Measurements from ENCODE around the gene PRKAG2. TPM values are rescaled to one million over a fixed set of nuclear protein-coding genes. Genes with fewer than 3 reads are reported as not detected.
"Not testable (repeated sequence)": the region's sequence is repeated elsewhere in the genome, so short reads cannot be mapped to it uniquely, and the experiment has no call there.

Gene PRKAG2
- total RNA-seq, 1 experiment from 2014 or later, result 59.7 TPM

GRCh38 chr7:151851145-151851751 lies 25.7 kb downstream of the PRKAG2 start:
- DNase-seq (ENCODE audit: low spot score), result no peak

- DNase-seq (ENCODE audit: low spot score), result no peak
These were observed 26.3 kb downstream of the PRKAG2 start for GRCh38 chr7:151850491-151851124.

GRCh38 chr7:151849879-151850260 lies 27.0 kb downstream of the PRKAG2 start:
- DNase-seq (ENCODE audit: low spot score), result no peak

GRCh38 chr7:151849008-151849878 lies 27.7 kb downstream of the PRKAG2 start:
- no peak for DNase-seq (ENCODE audit: low spot score)

- no peak for DNase-seq (ENCODE audit: low spot score)
These were observed 29.2 kb downstream of the PRKAG2 start for GRCh38 chr7:151847681-151848081.

- no peak for DNase-seq (ENCODE audit: low spot score)
These were observed 29.8 kb downstream of the PRKAG2 start for GRCh38 chr7:151847136-151847535.

GRCh38 chr7:151845412-151846205 lies 31.3 kb downstream of the PRKAG2 start:
- no peak for DNase-seq (ENCODE audit: low spot score)

GRCh38 chr7:151844825-151845200 lies 32.1 kb downstream of the PRKAG2 start:
- DNase-seq (ENCODE audit: low spot score), result no peak

GRCh38 chr7:151844071-151844824 lies 32.7 kb downstream of the PRKAG2 start:
- DNase-seq (ENCODE audit: low spot score), result peak; percentile 84

- no peak for DNase-seq (ENCODE audit: low spot score)
These were observed 33.7 kb downstream of the PRKAG2 start for GRCh38 chr7:151843181-151843580.

GRCh38 chr7:151841395-151842051 lies 35.4 kb downstream of the PRKAG2 start:
- DNase-seq (ENCODE audit: low spot score), result not testable (repeated sequence)

- no peak for DNase-seq (ENCODE audit: low spot score)
These were observed 36.6 kb downstream of the PRKAG2 start for GRCh38 chr7:151840088-151840910.

- DNase-seq (ENCODE audit: low spot score), result no peak
These were observed 37.4 kb downstream of the PRKAG2 start for GRCh38 chr7:151839451-151839921.

GRCh38 chr7:151838861-151839381 lies 38.0 kb downstream of the PRKAG2 start:
- DNase-seq (ENCODE audit: low spot score), result no peak

- no peak for DNase-seq (ENCODE audit: low spot score)
These were observed 38.8 kb downstream of the PRKAG2 start for GRCh38 chr7:151838072-151838471.

- DNase-seq (ENCODE audit: low spot score), result no peak
These were observed 39.5 kb downstream of the PRKAG2 start for GRCh38 chr7:151837285-151838042.

GRCh38 chr7:151836927-151837205 lies 40.0 kb downstream of the PRKAG2 start:
- DNase-seq (ENCODE audit: low spot score), result no peak

- DNase-seq (ENCODE audit: low spot score), result no peak
These were observed 40.6 kb downstream of the PRKAG2 start for GRCh38 chr7:151836191-151836926.

Data from A172 (cell line).